Stimulated activated CD4-positive, alpha-beta T cell treated with anti-CD3 and anti-CD28 coated beads, Interleukin-1b, Interleukin-23, amount 100 ng/mL, for 48 hours (primary cell): Measurements from ENCODE around the gene CEP20.
"Not testable (repeated sequence)": the region's sequence is repeated elsewhere in the genome, so short reads cannot be mapped to it uniquely, and the experiment has no call there.

Experiments
- DNase-seq: peaks from one replicate; pipeline ENCODE4 v3.0.0-alpha.2; 2020

Gene CEP20

DNA sequence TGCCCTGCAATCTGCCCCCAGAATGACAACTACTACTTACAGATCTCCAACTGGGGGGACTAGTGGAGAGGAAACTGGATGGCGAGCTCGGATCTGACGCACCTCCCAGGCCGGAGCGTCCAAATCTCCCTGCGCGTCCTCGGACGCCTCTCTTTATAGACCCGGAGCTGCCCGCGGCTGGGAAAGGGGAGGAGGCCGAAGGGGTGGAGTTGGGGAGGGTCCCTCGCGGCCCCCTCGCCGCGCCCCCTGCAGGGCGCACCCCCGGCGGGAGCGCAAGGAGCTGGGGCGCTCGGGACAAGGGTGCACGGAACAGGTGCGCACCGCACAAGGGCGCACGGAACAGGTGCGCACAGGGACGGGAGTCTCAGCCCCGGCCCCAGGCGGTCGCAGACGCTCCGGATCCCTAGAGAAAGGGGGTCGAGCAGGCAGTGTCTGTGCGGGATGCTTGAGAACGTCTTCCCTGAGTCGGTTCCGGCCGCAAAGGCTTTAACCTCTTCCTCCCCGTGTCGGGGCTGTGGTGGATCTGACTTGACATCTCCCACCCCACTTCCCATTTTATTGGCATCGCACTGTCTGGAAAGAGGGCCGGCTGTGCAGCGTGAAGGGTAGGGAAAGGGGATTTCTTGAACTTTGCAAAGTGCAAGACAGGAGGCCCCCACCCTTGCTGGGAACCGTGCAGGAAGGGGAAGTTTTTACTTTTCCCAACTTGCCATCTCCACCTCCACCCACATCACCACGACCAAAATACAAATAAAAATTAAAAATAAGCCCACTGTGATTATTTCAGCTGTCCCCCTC, 31.3 kb downstream of the CEP20 start, which contains the start of gene MYH11:
TSS of gene MYH11 (minus strand) at position 128 of the 798 bp plus-strand sequence. CDS start 18,776 bp downstream, outside the sequence.
- DNase-seq: no peak

- no peak for DNase-seq
Measured at GRCh38 chr16:15856182-15856581, 32.2 kb downstream of the CEP20 start.

GRCh38 chr16:15855704-15856003, 32.7 kb downstream of the CEP20 start:
- no peak for DNase-seq

GRCh38 chr16:15854906-15855703, 33.3 kb downstream of the CEP20 start:
- no peak for DNase-seq

- DNase-seq: no peak
Measured at GRCh38 chr16:15854061-15854460, 34.3 kb downstream of the CEP20 start.

DNA sequence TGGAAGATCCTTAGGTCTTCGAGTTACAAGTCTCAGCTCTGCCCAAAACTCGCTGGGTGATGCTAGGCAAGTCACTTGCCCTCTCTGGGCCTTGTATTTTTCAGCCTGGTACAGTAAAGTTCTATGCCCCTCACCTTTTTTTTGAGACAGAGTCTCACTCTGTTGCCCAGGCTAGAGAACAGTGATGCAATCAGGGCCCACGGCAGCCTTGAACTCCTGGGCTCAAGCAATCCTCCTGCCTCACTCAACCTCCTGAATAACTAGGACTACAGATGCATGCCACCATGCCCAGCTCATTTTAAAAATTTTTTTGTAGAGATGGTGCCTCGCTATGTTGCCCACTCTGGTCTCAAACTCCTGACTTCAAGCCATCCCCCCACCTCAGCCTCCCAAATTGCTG, 35.4 kb downstream of the CEP20 start:
- no peak for DNase-seq

DNA sequence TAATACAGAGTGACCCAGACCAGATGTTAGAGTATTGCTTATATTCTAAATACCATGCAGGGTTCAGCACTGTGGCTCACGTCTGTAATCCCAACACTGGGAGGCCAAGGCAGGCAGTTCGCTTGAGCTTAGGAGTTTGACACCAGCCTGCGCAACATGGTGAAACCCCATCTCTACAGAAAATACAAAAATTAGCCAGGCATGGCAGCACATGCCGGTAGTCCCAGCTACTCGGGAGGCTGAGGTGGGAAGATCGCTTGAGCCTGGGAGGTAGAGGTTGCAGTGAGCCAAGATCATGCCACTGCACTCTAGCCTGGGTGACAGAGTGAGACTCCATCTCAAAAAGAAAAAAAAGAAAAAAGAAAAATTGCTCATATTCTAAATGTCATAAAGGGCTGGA, 37.8 kb downstream of the CEP20 start:
- DNase-seq: not testable (repeated sequence)

- DNase-seq: no peak
Measured at GRCh38 chr16:15849209-15849981, 39.0 kb downstream of the CEP20 start.

DNA sequence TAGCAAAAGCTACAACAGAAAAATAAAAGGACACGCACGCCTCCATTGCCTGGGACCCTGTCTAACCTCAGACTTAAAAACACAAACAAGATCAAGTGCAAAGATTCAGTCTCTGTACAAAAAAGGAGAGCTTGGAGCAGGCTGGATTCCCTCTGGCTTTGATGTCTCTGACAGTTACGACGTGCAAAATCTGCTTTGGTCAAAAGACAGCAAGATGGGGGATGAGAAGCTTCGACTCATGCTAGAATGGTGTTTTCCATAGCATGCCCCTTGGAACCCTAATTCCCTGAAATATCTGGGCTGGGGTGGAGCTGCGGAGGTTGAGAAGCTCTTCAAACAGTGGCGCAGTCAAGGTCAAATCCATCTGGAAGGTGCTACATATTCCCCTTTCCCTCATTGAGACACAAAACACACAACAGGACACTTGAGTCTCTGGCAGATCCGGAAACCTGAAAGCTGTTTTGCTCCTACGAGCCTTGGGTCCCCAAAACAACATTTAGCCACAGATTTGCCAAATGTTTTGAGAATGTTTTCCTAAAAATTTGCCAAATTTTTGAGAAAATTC, 40.7 kb downstream of the CEP20 start:
- no peak for DNase-seq

DNA sequence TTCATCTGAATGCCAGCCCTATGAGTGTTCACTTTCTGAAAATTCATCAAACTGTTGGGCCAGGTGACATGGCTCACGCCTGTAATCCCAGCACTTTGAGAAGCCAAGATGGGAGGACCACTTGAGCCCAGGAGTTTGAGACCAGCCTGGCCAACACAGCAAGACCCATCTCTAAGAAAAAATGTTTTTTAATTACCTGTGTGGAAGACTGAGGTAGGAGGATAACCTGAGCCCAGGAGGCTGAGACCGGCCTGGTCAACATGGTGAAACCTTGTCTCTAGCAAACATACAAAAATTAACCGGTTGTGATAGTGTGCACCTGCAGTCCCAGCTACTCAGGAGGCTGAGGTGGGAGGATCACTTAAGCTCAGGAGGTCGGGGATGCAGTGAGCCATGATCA, 41.9 kb downstream of the CEP20 start:
- no peak for DNase-seq

- DNase-seq: no peak
Measured at GRCh38 chr16:15843635-15844279, 44.6 kb downstream of the CEP20 start.

GRCh38 chr16:15839204-15839603, 49.2 kb downstream of the CEP20 start:
- not testable (repeated sequence) for DNase-seq

DNA sequence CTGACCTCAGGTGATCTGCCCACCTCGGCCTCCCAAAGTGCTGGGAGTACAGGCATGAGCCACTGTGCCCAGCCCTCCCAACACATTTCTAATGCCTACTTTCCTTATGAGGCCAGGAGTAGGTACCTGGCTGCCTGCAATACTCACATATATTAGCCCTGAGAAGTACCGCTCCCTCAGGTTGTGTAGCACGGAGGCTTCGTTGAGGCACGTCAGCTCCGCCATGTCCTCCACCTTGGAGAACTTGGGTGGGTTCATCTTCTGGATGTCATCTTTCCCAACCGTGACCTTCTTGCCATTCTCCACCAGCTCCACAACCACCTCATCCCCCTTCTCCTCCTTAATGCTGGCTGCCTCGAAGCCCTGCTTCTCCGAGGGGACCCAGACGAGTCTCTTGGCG, 50.6 kb downstream of the CEP20 start:
- DNase-seq: no peak

- DNase-seq: no peak
Measured at GRCh38 chr16:15836965-15837611, 51.3 kb downstream of the CEP20 start.

DNA sequence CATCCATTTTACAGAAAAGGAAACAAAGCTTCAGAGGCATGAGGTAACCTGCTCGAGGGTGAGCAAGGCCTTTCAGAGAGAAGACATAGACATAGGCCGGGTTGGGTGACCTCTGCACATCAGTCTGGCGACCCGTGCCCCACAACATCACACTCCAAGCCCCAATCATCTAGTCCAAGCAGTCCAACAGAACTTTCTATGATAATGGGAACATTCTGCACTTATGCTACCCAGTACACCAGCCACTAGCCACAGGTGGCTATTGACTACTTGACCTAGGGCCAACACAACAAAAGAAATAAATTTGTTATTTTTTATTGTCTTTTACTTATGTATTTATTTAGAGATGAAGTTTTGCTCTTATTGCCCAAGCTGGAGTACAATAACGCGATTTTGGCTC, 52.3 kb downstream of the CEP20 start:
- no peak for DNase-seq

DNA sequence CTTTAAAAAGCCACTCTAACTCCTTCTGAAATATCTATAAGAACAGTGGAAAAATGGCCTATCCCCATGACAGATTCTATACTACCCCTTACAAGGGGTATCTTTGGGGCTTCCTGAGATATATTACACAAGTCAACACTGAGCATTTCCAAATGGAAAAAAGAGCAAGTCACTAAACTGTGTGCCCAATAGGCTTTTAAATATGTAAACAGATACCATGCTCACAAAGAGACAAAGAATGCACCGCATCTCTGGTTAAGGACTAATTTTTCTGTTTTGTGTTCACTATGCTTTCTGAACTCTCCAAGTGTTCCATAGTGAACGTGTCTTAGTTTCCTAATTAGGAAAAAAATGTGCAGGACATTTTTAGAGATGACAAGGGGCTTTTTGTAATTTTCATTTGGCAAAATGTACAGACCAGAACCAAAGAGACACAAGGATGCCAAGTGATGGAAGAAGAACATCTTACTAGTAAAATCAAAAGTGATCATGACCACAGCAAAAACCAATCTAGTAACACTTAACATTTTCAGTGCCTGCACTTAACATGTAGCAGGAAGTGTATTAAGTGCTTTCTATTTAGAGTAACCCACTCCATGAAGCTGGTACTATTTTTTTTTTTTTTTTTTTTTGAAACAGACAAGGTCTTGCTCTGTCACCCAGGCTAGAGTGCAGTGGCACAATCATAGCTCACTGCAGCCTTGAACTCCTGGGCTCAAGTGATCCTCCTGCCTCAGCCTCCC, 53.1 kb downstream of the CEP20 start:
- DNase-seq: no peak

DNA sequence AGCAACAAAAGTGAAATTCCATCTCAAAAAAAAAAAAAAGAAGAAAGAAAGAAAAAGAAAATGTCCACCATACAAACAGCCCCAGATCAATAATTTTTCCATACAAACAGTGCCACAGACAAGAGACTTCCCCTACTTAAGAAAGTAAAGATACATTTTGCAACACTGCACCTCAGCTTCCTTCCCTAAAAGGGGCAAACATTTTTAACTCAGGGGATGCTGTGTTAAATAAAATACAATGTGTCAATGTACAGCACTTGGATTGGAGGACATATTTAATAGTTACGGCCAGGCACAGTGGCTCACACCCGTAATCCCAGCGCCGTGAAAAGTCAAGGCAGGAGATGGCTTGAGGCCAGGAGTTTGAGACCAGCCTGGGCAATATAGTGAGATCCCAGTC, 53.9 kb downstream of the CEP20 start:
- no peak for DNase-seq

DNA sequence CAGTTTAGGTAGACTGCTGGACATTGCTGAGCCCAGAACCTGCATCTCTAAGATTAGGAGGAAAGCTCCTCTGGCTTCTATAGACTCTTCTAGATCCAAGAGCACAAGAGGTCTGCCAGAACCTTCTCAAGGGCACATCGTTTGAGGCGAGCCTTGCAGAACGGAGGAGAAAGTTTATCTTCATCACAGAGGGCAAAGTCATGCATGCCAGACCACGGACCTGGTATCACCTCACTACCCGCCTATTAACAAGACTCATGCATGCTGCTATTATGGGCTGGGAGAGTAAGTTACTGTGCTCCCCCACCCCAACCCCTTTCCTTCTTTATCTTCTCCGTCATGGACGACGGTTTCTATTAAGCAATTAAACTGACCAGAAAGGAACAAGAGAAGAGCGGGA, 54.9 kb downstream of the CEP20 start:
- DNase-seq: no peak

DNA sequence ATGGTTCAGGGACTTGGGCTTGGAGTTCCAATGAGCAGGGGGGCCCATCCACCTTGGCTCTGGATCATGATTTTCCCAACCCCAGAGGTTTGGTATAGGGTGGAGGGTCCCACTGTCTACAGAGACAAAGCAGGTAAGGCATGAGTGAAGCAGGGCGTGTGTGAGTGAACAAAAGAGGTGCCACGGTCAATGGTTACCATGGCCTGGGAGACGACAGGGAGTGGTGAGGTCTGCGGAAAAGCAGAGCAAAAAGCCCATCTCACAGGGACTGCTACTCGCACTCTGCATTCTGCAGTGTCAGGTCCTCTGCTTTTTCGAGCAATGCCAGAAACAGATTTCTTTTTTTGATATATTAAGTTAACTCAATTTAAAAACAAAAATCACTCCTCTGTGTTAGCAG, 56.2 kb downstream of the CEP20 start:
- no peak for DNase-seq

- no peak for DNase-seq
Measured at GRCh38 chr16:15830832-15831451, 57.5 kb downstream of the CEP20 start.

DNA sequence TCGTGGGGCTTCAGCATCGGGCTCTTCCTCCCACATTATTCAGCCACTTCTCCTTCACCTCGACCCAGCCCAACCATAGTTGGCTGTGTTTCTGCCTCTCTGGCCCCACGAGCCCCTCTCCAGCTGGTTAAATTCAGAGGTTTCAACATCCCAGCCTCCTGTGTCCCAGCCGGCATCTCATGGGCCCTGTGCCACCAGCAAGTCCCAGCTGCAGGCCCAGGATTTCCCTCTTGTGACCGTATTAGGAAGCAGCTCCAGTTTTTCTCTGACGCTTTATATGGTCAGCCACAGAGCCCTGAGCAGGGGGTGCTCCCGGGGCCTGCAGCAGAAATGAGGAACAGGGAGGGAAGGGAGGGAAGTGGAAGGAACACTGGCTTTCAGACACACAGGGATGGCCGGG, 58.9 kb downstream of the CEP20 start:
- DNase-seq: no peak
